NCI-H1436 treated with DMSO at 0.1 percent for 48 hours (cell line): ENCODE results near the gene RASIP1.
"Not testable (repeated sequence)": the region's sequence is repeated elsewhere in the genome, so short reads cannot be mapped to it uniquely, and the experiment has no call there.

ENCODE experiments used
- DNase-seq: peaks from one replicate; lab custom pipeline; 2025; lab: John Stamatoyannopoulos, UW

Gene RASIP1

GRCh38 chr19:48713041-48713863 lies 27.2 kb downstream of the RASIP1 start:
- no peak for DNase-seq

- DNase-seq, result no peak
Measured at GRCh38 chr19:48711106-48711662, 29.2 kb downstream of the RASIP1 start.

- DNase-seq, result no peak
Measured at GRCh38 chr19:48708471-48708870, 31.9 kb downstream of the RASIP1 start.

- DNase-seq, result no peak
Measured at GRCh38 chr19:48705431-48705830, 35.0 kb downstream of the RASIP1 start.

GRCh38 chr19:48703316-48703715 lies 37.1 kb downstream of the RASIP1 start:
- DNase-seq, result no peak

GRCh38 chr19:48702701-48703100 lies 37.7 kb downstream of the RASIP1 start:
- DNase-seq, result no peak

- DNase-seq, result no peak
Measured at GRCh38 chr19:48698046-48698445, 42.4 kb downstream of the RASIP1 start.

GRCh38 chr19:48696353-48697010 lies 43.9 kb downstream of the RASIP1 start:
- no peak for DNase-seq

GRCh38 chr19:48695743-48696352 lies 44.6 kb downstream of the RASIP1 start, which contains the start of gene FUT2:
Gene FUT2 (plus strand): TSS chr19:48695971. CDS start chr19:48702957, 6,986 bp downstream.
- DNase-seq, result no peak

- not testable (repeated sequence) for DNase-seq
Measured at GRCh38 chr19:48693629-48694028, 46.8 kb downstream of the RASIP1 start.

- no peak for DNase-seq
Measured at GRCh38 chr19:48689449-48689848, 51.0 kb downstream of the RASIP1 start.

GRCh38 chr19:48687776-48688175 lies 52.6 kb downstream of the RASIP1 start:
- DNase-seq, result no peak

GRCh38 chr19:48686637-48687036 lies 53.8 kb downstream of the RASIP1 start:
- DNase-seq, result not testable (repeated sequence)

GRCh38 chr19:48686088-48686487 lies 54.3 kb downstream of the RASIP1 start:
- no peak for DNase-seq

- no peak for DNase-seq
Measured at GRCh38 chr19:48685583-48685982, 54.8 kb downstream of the RASIP1 start.

GRCh38 chr19:48683349-48683748 lies 57.1 kb downstream of the RASIP1 start:
- DNase-seq, result no peak

- DNase-seq, result no peak
Measured at GRCh38 chr19:48681127-48681470, 59.3 kb downstream of the RASIP1 start.

- no peak for DNase-seq
Measured at GRCh38 chr19:48680436-48681126, 59.8 kb downstream of the RASIP1 start.

GRCh38 chr19:48680006-48680405 lies 60.4 kb downstream of the RASIP1 start:
- not testable (repeated sequence) for DNase-seq

GRCh38 chr19:48678201-48678600 lies 62.2 kb downstream of the RASIP1 start:
- no peak for DNase-seq

GRCh38 chr19:48676887-48677286 lies 63.5 kb downstream of the RASIP1 start:
- DNase-seq, result no peak

- no peak for DNase-seq
Measured at GRCh38 chr19:48676487-48676886, 63.9 kb downstream of the RASIP1 start.
